HG03354 (cell line): ENCODE data around the gene RNLS.

Source experiments
- ATAC-seq: cut with Tn5 transposase; IDR thresholded peaks from one replicate; pipeline ENCODE4 v1.9.1; 2021; ENCODE audit warnings: mild to moderate bottlenecking; ENCODE audit not compliant: unreplicated experiment, poor library complexity, severe bottlenecking

The RNLS gene

GRCh38 chr10:88582806-88583583, at the start of gene RNLS:
Gene RNLS, minus strand, starts transcription at chr10:88583318.
- peak; percentile 91 for ATAC-seq

GRCh38 chr10:88624840-88625239, 41.7 kb upstream of the RNLS start:
- no peak for ATAC-seq

GRCh38 chr10:88623835-88624234, 40.7 kb upstream of the RNLS start:
- no peak for ATAC-seq

- no peak for ATAC-seq
Observed at GRCh38 chr10:88620441-88620840, 37.3 kb upstream of the RNLS start.

- ATAC-seq, result no peak
Observed at GRCh38 chr10:88618496-88618895, 35.4 kb upstream of the RNLS start.

GRCh38 chr10:88617772-88618300, 34.7 kb upstream of the RNLS start:
- no peak for ATAC-seq

- ATAC-seq, result no peak
Observed at GRCh38 chr10:88616250-88616977, 33.3 kb upstream of the RNLS start.

GRCh38 chr10:88608780-88609179, 25.7 kb upstream of the RNLS start:
- ATAC-seq, result no peak

GRCh38 chr10:88608052-88608732, 25.1 kb upstream of the RNLS start:
- ATAC-seq, result no peak

- ATAC-seq, result peak; percentile 95
Observed at GRCh38 chr10:88598055-88598454, 14.9 kb upstream of the RNLS start.

GRCh38 chr10:88594482-88594881, 11.4 kb upstream of the RNLS start:
- no peak for ATAC-seq

GRCh38 chr10:88592906-88593305, 9.8 kb upstream of the RNLS start:
- ATAC-seq, result no peak

GRCh38 chr10:88592381-88592780, 9.3 kb upstream of the RNLS start:
- ATAC-seq, result no peak

- no peak for ATAC-seq
Observed at GRCh38 chr10:88586462-88586861, 3.3 kb upstream of the RNLS start, which contains the start of gene LIPJ. Gene LIPJ, plus strand, starts transcription at chr10:88586762. Its CDS starts 3,926 bp downstream, at chr10:88590688.

- no peak for ATAC-seq
Observed at GRCh38 chr10:88583584-88583957, 453 bp upstream of the RNLS start.

GRCh38 chr10:88582411-88582805, 710 bp downstream of the RNLS start:
- ATAC-seq, result no peak

GRCh38 chr10:88565072-88565471, 18.0 kb downstream of the RNLS start:
- no peak for ATAC-seq

GRCh38 chr10:88562152-88562551, 21.0 kb downstream of the RNLS start:
- ATAC-seq, result no peak

GRCh38 chr10:88557658-88558057, 25.5 kb downstream of the RNLS start:
- ATAC-seq, result no peak

GRCh38 chr10:88557256-88557655, 25.9 kb downstream of the RNLS start:
- ATAC-seq, result no peak
